NCI-H2029 (cell line): Measurements from ENCODE around the gene MTCH2.
"Not testable (repeated sequence)": the region's sequence is repeated elsewhere in the genome, so short reads cannot be mapped to it uniquely, and the experiment has no call there.

Source experiments
- DNase-seq: peaks from one replicate; lab custom pipeline; 2025; lab: John Stamatoyannopoulos, UW

Gene MTCH2

GRCh38 chr11:47636331-47636730 is 6.0 kb downstream of the MTCH2 start:
- not testable (repeated sequence) for DNase-seq

GRCh38 chr11:47631473-47631872 is 10.9 kb downstream of the MTCH2 start:
- DNase-seq, result no peak

GRCh38 chr11:47628026-47628425 is 14.3 kb downstream of the MTCH2 start:
- DNase-seq, result no peak

GRCh38 chr11:47626234-47626633 is 16.1 kb downstream of the MTCH2 start:
- no peak for DNase-seq

GRCh38 chr11:47620836-47621378 is 21.5 kb downstream of the MTCH2 start:
- no peak for DNase-seq

GRCh38 chr11:47617417-47617809 is 24.9 kb downstream of the MTCH2 start:
- no peak for DNase-seq

GRCh38 chr11:47616726-47617416 is 25.5 kb downstream of the MTCH2 start:
- DNase-seq, result no peak

GRCh38 chr11:47615249-47615648 is 27.1 kb downstream of the MTCH2 start:
- no peak for DNase-seq

- DNase-seq, result no peak
Observed at GRCh38 chr11:47611348-47611794, 31.0 kb downstream of the MTCH2 start.

- no peak for DNase-seq
Observed at GRCh38 chr11:47609675-47610074, 32.7 kb downstream of the MTCH2 start.

- no peak for DNase-seq
Observed at GRCh38 chr11:47607380-47607779, 35.0 kb downstream of the MTCH2 start.

GRCh38 chr11:47606731-47607130 is 35.6 kb downstream of the MTCH2 start:
- DNase-seq, result no peak

GRCh38 chr11:47605921-47606320 is 36.4 kb downstream of the MTCH2 start:
- no peak for DNase-seq

- no peak for DNase-seq
Observed at GRCh38 chr11:47603295-47603694, 39.1 kb downstream of the MTCH2 start.

GRCh38 chr11:47599902-47600301 is 42.5 kb downstream of the MTCH2 start:
- DNase-seq, result peak; percentile 88

- DNase-seq, result no peak
Observed at GRCh38 chr11:47595967-47596366, 46.4 kb downstream of the MTCH2 start.

- DNase-seq, result no peak
Observed at GRCh38 chr11:47595029-47595428, 47.3 kb downstream of the MTCH2 start.

GRCh38 chr11:47593934-47594855 is 48.2 kb downstream of the MTCH2 start, which contains the start of gene C1QTNF4:
Gene C1QTNF4, minus strand, starts transcription at chr11:47594411. Its CDS starts 3,601 bp downstream, at chr11:47590810.
- no peak for DNase-seq

GRCh38 chr11:47593492-47593933 is 48.8 kb downstream of the MTCH2 start:
- no peak for DNase-seq

- no peak for DNase-seq
Observed at GRCh38 chr11:47592970-47593369, 49.4 kb downstream of the MTCH2 start.

GRCh38 chr11:47592251-47592650 is 50.1 kb downstream of the MTCH2 start:
- DNase-seq, result no peak

GRCh38 chr11:47591764-47592163 is 50.6 kb downstream of the MTCH2 start:
- DNase-seq, result no peak
